IMR-90 (cell line): ENCODE data around the gene VDR. TPM values are rescaled to one million over a fixed set of nuclear protein-coding genes. Genes with fewer than 3 reads are reported as not detected.

Experiments
- ATAC-seq: fragments of 200-7000 bp; cut with Tn5 transposase; 2 replicates; pipeline ENCODE4 v1.9.1; 2020; ENCODE audit warnings: low read depth, mild to moderate bottlenecking, moderate library complexity
- BruUV-seq: library from RNA; stranded (reverse); fragments of 400-500 nt; replicated peaks from 2 replicates; lab custom pipeline; 2021; lab: Mats Ljungman, UMichigan
- CTCF ChIA-PET: fragments of 300-600 bp; formaldehyde crosslinking; extraction: SDS; loops from one replicate; lab custom pipeline; 2021; ENCODE audit warnings: antibody characterized with exemption; lab: Yijun Ruan, JAX
- POLR2A ChIA-PET: fragments of 300-600 bp; sonication (Branson Sonifier 250); formaldehyde crosslinking; loops from one replicate; lab custom pipeline; 2022; ENCODE audit warnings: antibody characterized with exemption; ENCODE audit not compliant: unreplicated experiment; lab: Charles Lee
- DNase-seq: peaks from one replicate; pipeline ENCODE4 v3.0.0; 2013
- H2AFZ ChIP-seq: replicated peaks from 2 replicates; pipeline ENCODE3; 2013; ENCODE audit warnings: low read length, mild to moderate bottlenecking; ENCODE audit not compliant: poor library complexity
- H2AK5ac ChIP-seq: 2 replicates; pipeline ENCODE4 v1.6.1; 2013; ENCODE audit warnings: low read depth, low read length, inconsistent platforms
- H2AK9ac ChIP-seq: replicated peaks from 2 replicates; pipeline ENCODE3; 2013; ENCODE audit warnings: mild to moderate bottlenecking, low read depth, low read length, moderate library complexity; ENCODE audit not compliant: poor library complexity
- H2BK120ac ChIP-seq: 2 replicates; pipeline ENCODE4 v1.6.1; 2013; ENCODE audit warnings: low read depth, low read length, inconsistent platforms
- H2BK15ac ChIP-seq: 3 replicates; pipeline ENCODE4 v1.6.1; 2013; ENCODE audit warnings: low read depth, low read length, inconsistent platforms
- H2BK20ac ChIP-seq: 2 replicates; pipeline ENCODE4 v1.6.1; 2013; ENCODE audit warnings: low read depth, mild to moderate bottlenecking, inconsistent platforms, low read length, moderate library complexity
- H2BK5ac ChIP-seq: 2 replicates; pipeline ENCODE4 v1.6.1; 2013; ENCODE audit warnings: mild to moderate bottlenecking, low read depth, low read length, inconsistent platforms; ENCODE audit not compliant: poor library complexity, severe bottlenecking
- H3K14ac ChIP-seq: replicated peaks from 2 replicates; pipeline ENCODE4 v1.6.1; 2013; ENCODE audit warnings: low read depth, low read length, inconsistent platforms
- H3K18ac ChIP-seq: 2 replicates; pipeline ENCODE4 v1.6.1; 2013; ENCODE audit warnings: low read depth, low read length, control low read depth
- H3K23ac ChIP-seq: 2 replicates; pipeline ENCODE4 v1.6.1; 2013; ENCODE audit warnings: low read depth, low read length, inconsistent platforms
- H3K27ac ChIP-seq: 2 replicates; pipeline ENCODE4 v1.5.1; 2013; ENCODE audit warnings: mild to moderate bottlenecking, control low read depth, low read length; ENCODE audit not compliant: insufficient read depth
- H3K27me3 ChIP-seq: 2 replicates; pipeline ENCODE4 v1.6.1; 2013; ENCODE audit warnings: low read length; ENCODE audit not compliant: control insufficient read depth, insufficient read depth
- H3K36me3 ChIP-seq: 2 replicates; pipeline ENCODE4 v1.6.1; 2013; ENCODE audit warnings: low read length, mixed read lengths; ENCODE audit not compliant: control insufficient read depth, insufficient read depth
- H3K4ac ChIP-seq: 2 replicates; pipeline ENCODE4 v1.6.1; 2013; ENCODE audit warnings: low read depth, low read length, inconsistent platforms
- H3K4me1 ChIP-seq: 2 replicates; pipeline ENCODE4 v1.6.1; 2013; ENCODE audit warnings: low read length, mixed read lengths; ENCODE audit not compliant: control insufficient read depth, insufficient read depth
- H3K4me2 ChIP-seq: 2 replicates; pipeline ENCODE4 v1.6.1; 2013; ENCODE audit warnings: low read depth, mild to moderate bottlenecking, control low read depth, low read length, moderate library complexity
- H3K4me3 ChIP-seq: 2 replicates; pipeline ENCODE4 v1.5.1; 2013; ENCODE audit warnings: low read depth, mild to moderate bottlenecking, control low read depth, low read length, moderate library complexity; ENCODE audit not compliant: insufficient read depth
- H3K56ac ChIP-seq: 2 replicates; pipeline ENCODE4 v1.6.1; 2013; ENCODE audit warnings: low read length, inconsistent platforms; ENCODE audit not compliant: insufficient read depth; ENCODE audit errors: extremely low read depth
- H3K79me1 ChIP-seq, 2 experiments: 2 replicates each; pipeline ENCODE4 v1.6.1; 2013; ENCODE audit warnings: low read length in 2 of 2, inconsistent platforms in 1 of 2, low read depth in 1 of 2
- H3K9ac ChIP-seq: 2 replicates; pipeline ENCODE4 v1.6.1; 2013; ENCODE audit warnings: low read depth, low read length, control low read depth
- H3K9me1 ChIP-seq: 2 replicates; pipeline ENCODE4 v1.6.1; 2013; ENCODE audit warnings: low read length, inconsistent platforms; ENCODE audit not compliant: insufficient read depth
- H3K9me3 ChIP-seq: 2 replicates; pipeline ENCODE4 v1.6.1; 2013; ENCODE audit warnings: low read length; ENCODE audit not compliant: control insufficient read depth, insufficient read depth
- H4K20me1 ChIP-seq: 2 replicates; pipeline ENCODE4 v1.6.1; 2013; ENCODE audit warnings: low read length, inconsistent platforms; ENCODE audit not compliant: insufficient read depth
- H4K5ac ChIP-seq: 2 replicates; pipeline ENCODE4 v1.6.1; 2013; ENCODE audit warnings: mild to moderate bottlenecking, low read depth, low read length, control low read depth
- H4K8ac ChIP-seq, 2 experiments: 2 replicates each; pipeline ENCODE4 v1.6.1; 2013; ENCODE audit warnings: low read depth in 2 of 2, low read length in 2 of 2, control low read depth in 1 of 2, inconsistent platforms in 1 of 2
- H4K91ac ChIP-seq: 2 replicates; pipeline ENCODE4 v1.6.1; 2013; ENCODE audit warnings: low read depth, low read length, inconsistent platforms; ENCODE audit not compliant: insufficient read depth
- BHLHE40 ChIP-seq: fragments of 150-350 bp; IDR thresholded peaks from 2 replicates; pipeline ENCODE4 v1.6.1; 2016; ENCODE audit warnings: mild to moderate bottlenecking, low read depth, low read length
- CEBPB ChIP-seq: IDR thresholded peaks from 2 replicates; pipeline ENCODE4 v1.6.1; 2012; ENCODE audit warnings: low read depth, low read length, improper control_type of control experiment
- CHD1 ChIP-seq: IDR thresholded peaks from 2 replicates; pipeline ENCODE4 v1.6.1; 2012; ENCODE audit warnings: low read depth, low read length, improper control_type of control experiment
- FOS ChIP-seq: fragments of 150-350 bp; IDR thresholded peaks from 2 replicates; pipeline ENCODE4 v1.6.1; 2016; ENCODE audit warnings: low read depth, low read length
- MAFK ChIP-seq: IDR thresholded peaks from 2 replicates; pipeline ENCODE4 v1.6.1; 2012; ENCODE audit warnings: low read depth, low read length, improper control_type of control experiment
- MAZ ChIP-seq: IDR thresholded peaks from 2 replicates; pipeline ENCODE4 v1.6.1; 2012; ENCODE audit warnings: low read depth, mild to moderate bottlenecking, low read length, improper control_type of control experiment, moderate library complexity, borderline replicate concordance
- MXI1 ChIP-seq: IDR thresholded peaks from 2 replicates; pipeline ENCODE4 v1.6.1; 2012; ENCODE audit warnings: low read depth, mild to moderate bottlenecking, low read length, moderate library complexity, borderline replicate concordance
- NFE2L2 ChIP-seq: fragments of 150-350 bp; IDR thresholded peaks from 2 replicates; pipeline ENCODE4 v1.6.1; 2016; ENCODE audit warnings: low read depth, mild to moderate bottlenecking, low read length
- POLR2A ChIP-seq: IDR thresholded peaks from 2 replicates; pipeline ENCODE4 v1.6.1; 2012; ENCODE audit warnings: mild to moderate bottlenecking, low read depth, low read length
- RAD21 ChIP-seq: IDR thresholded peaks from 2 replicates; pipeline ENCODE4 v1.6.1; 2012; ENCODE audit warnings: low read length, improper control_type of control experiment
- RCOR1 ChIP-seq: IDR thresholded peaks from 2 replicates; pipeline ENCODE4 v1.6.1; 2012; ENCODE audit warnings: mild to moderate bottlenecking, low read length, improper control_type of control experiment; ENCODE audit not compliant: insufficient replicate concordance
- RFX5 ChIP-seq: IDR thresholded peaks from 2 replicates; pipeline ENCODE4 v1.8.0; 2012; ENCODE audit warnings: low read depth, mild to moderate bottlenecking, low read length, moderate library complexity
- SMC3 ChIP-seq: fragments of 150-350 bp; IDR thresholded peaks from 2 replicates; pipeline ENCODE4 v1.6.1; 2016; ENCODE audit warnings: low read depth, mild to moderate bottlenecking, antibody characterized with exemption, low read length, moderate library complexity
- WGBS, 2 experiments: methylation state at CpG; one replicate each; pipeline versions ENCODE4 v1.1.5 to v1.1.7; 2013; ENCODE audit warnings: missing lambda C conversion rate in 2 of 2; ENCODE audit not compliant: insufficient read length in 1 of 2; ENCODE audit errors: extremely low coverage in 2 of 2; 5-methylcytosine and 5-hydroxymethylcytosine counted together
- dilution Hi-C: fragments of 300-500 bp; cut with HindIII; formaldehyde crosslinking; loops from one replicate; pipeline ENCODE4 v1.14.3; 2018; ENCODE audit warnings: low sequenced_read_pairs; ENCODE audit not compliant: unreplicated experiment
- in situ Hi-C: fragments of 300-500 bp; cut with MboI; formaldehyde crosslinking; loops from 3 replicates; pipeline ENCODE4 v1.14.3; 2019; ENCODE audit warnings: low sequenced_read_pairs, inconsistent platforms, mixed read lengths
- intact Hi-C: fragments of 100-400 bp; cut with micrococcal nuclease; formaldehyde crosslinking; loops from 2 replicates; pipeline ENCODE4 v1.10.0; 2022
- polyA plus RNA-seq, 3 experiments: library from polyadenylated mRNA; depleted of rRNA; stranded (reverse); fragments of >200 nt; gene quantifications; 2 replicates each; pipeline ENCODE4 v1.2.3, GENCODE V29; 2012; ENCODE audit warnings: low replicate concordance in 1 of 3
- total RNA-seq: library from RNA; depleted of rRNA; stranded (reverse); fragments of >200 nt; gene quantifications from 2 replicates; pipeline ENCODE4 v1.2.3, GENCODE V29; 2012
- TF ChIP-seq, protein P1 (sequence below): conservative IDR thresholded peaks from 2 replicates; pipeline ENCODE4 v1.5.1; 2012; ENCODE audit warnings: mild to moderate bottlenecking, low read depth, low read length, improper control_type of control experiment
- TF ChIP-seq, protein P2 (sequence below): fragments of 150-350 bp; IDR thresholded peaks from 2 replicates; pipeline ENCODE4 v1.6.1; 2016; ENCODE audit warnings: low read depth, mild to moderate bottlenecking, low read length, moderate library complexity, borderline replicate concordance
- TF ChIP-seq, protein P3 (sequence below): fragments of 150-350 bp; IDR thresholded peaks from 2 replicates; pipeline ENCODE4 v1.6.1; 2017; ENCODE audit warnings: mild to moderate bottlenecking, antibody characterized with exemption, low read length, low read depth

Gene VDR
- total and polyA plus RNA-seq, 2 of the 4 experiments (the other 2 are of a cell fraction): 5.4 to 8.5 TPM

DNA sequence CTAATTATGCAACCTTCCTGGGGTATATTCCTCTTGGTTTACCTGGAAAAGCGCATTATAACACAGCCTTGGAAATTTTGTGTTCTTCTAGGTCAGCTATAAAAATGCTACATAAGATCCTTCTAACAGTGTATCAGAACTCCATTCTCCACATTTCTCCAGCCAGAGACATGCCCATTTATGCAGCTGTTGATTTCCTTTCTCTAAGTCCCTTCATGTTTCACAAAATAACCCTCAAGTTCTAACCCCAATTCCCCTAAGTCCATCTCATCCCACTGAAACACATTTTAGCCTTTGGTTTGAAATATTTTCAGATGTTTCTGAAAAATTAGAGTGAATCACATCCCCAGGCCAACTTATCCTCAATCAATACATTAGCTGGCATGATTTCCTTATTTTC is 64.2 kb downstream of the VDR start:
- Histone ChIP-seq H2BK5ac (no peak overlapping the region), H2AK5ac (no peak overlapping the region), H3K4me3 (no peak overlapping the region), H2BK15ac (no peak overlapping the region), H3K9me1 (0 out of 2 replicates have a peak, but pooled peaks cover 5% of the 10 kb centered on the region), H4K20me1 (no peaks in the 10 kb centered on the region; the same call in 1 of the 2 replicates), H4K91ac (no peak overlapping the region), H3K9me3 (no peaks in the 10 kb centered on the region), H2AK9ac (no peak overlapping the region), H3K56ac (no peak overlapping the region), H2AFZ (no peak overlapping the region), H3K14ac (no peak overlapping the region), H3K23ac (no peak overlapping the region), H3K18ac (no peak overlapping the region), H3K79me1 (no peaks in the 10 kb centered on the region), H3K27me3 (no peaks in the 10 kb centered on the region), H3K4ac (no peak overlapping the region), H3K9ac (no peak overlapping the region), H3K27ac (no peak overlapping the region), H3K4me2 (no peak overlapping the region), H2BK20ac (no peak overlapping the region), H3K36me3 (no peaks in the 10 kb centered on the region), H2BK120ac (no peak overlapping the region), H4K8ac (no peak overlapping the region), H3K4me1 (peaks cover 11% of the 10 kb centered on the region), H4K5ac (no peak overlapping the region)
- POLR2A ChIA-PET: no interaction called here
- dilution Hi-C loops: loop anchor here (10.0 kb wide), 1 partner anchor 56 kb away; no protein-coding TSS in a partner anchor
- WGBS, 2 experiments: no CpG with 5 or more reads among the region's 1 CpG
- DNase-seq: no peak
- intact Hi-C loops: no loop called here
- TF ChIP-seq MAFK (no peak), NFE2L2 (no peak), MAZ (no peak), BHLHE40 (no peak), CEBPB (no peak), CHD1 (no peak), FOS (no peak), MXI1 (no peak), SMC3 (no peak), RAD21 (no peak), POLR2A (no peak), RFX5 (no peak), RCOR1 (no peak)
- TF ChIP-seq, protein P1, sequence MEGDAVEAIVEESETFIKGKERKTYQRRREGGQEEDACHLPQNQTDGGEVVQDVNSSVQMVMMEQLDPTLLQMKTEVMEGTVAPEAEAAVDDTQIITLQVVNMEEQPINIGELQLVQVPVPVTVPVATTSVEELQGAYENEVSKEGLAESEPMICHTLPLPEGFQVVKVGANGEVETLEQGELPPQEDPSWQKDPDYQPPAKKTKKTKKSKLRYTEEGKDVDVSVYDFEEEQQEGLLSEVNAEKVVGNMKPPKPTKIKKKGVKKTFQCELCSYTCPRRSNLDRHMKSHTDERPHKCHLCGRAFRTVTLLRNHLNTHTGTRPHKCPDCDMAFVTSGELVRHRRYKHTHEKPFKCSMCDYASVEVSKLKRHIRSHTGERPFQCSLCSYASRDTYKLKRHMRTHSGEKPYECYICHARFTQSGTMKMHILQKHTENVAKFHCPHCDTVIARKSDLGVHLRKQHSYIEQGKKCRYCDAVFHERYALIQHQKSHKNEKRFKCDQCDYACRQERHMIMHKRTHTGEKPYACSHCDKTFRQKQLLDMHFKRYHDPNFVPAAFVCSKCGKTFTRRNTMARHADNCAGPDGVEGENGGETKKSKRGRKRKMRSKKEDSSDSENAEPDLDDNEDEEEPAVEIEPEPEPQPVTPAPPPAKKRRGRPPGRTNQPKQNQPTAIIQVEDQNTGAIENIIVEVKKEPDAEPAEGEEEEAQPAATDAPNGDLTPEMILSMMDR: no peak
- TF ChIP-seq, protein P2, sequence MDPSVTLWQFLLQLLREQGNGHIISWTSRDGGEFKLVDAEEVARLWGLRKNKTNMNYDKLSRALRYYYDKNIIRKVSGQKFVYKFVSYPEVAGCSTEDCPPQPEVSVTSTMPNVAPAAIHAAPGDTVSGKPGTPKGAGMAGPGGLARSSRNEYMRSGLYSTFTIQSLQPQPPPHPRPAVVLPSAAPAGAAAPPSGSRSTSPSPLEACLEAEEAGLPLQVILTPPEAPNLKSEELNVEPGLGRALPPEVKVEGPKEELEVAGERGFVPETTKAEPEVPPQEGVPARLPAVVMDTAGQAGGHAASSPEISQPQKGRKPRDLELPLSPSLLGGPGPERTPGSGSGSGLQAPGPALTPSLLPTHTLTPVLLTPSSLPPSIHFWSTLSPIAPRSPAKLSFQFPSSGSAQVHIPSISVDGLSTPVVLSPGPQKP: no peak
- TF ChIP-seq, protein P3, sequence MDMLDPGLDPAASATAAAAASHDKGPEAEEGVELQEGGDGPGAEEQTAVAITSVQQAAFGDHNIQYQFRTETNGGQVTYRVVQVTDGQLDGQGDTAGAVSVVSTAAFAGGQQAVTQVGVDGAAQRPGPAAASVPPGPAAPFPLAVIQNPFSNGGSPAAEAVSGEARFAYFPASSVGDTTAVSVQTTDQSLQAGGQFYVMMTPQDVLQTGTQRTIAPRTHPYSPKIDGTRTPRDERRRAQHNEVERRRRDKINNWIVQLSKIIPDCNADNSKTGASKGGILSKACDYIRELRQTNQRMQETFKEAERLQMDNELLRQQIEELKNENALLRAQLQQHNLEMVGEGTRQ: no peak
- BruUV-seq: no TSS peak
- no peak for ATAC-seq
- in situ Hi-C loops: no loop called here
- CTCF ChIA-PET: interaction anchor here (1.2 kb wide), 1 partner anchor 98 kb away, joined by 3 read pairs; no protein-coding TSS in a partner anchor
